Lung (tissue), 12 donors: Measurements from ENCODE around the gene CHRDL2. TPM values are rescaled to one million over a fixed set of nuclear protein-coding genes. Genes with fewer than 3 reads are reported as not detected.

Source experiments
- ATAC-seq: fragments of 200-7000 bp; cut with Tn5 transposase; one replicate; pipeline ENCODE4 v1.9.1; 2020; ENCODE audit warnings: moderate number of reproducible peaks; ENCODE audit not compliant: insufficient read depth, low FRiP score
- DNase-seq, 3 donors: peaks; one replicate each; pipeline ENCODE4 v3.0.0-alpha.2; 2013 to 2017
- H3K27ac ChIP-seq, 2 donors: one replicate each; pipeline ENCODE4 v1.5.1; 2013; ENCODE audit warnings: mild to moderate bottlenecking in 2 of 2, moderate library complexity in 2 of 2, control low read depth in 1 of 2, inconsistent platforms in 1 of 2, low read depth in 1 of 2, low read length in 1 of 2
- H3K27me3 ChIP-seq, 3 donors: one replicate each; pipeline ENCODE4 v1.5.1; 2013; ENCODE audit warnings: low read length in 2 of 3; ENCODE audit not compliant: control insufficient read depth in 3 of 3, insufficient read depth in 3 of 3
- H3K36me3 ChIP-seq, 4 donors: one replicate each; pipeline ENCODE4 v1.5.1; 2013; ENCODE audit warnings: low read length in 4 of 4, mild to moderate bottlenecking in 1 of 4, moderate library complexity in 1 of 4; ENCODE audit not compliant: control insufficient read depth in 4 of 4, insufficient read depth in 4 of 4
- H3K4me1 ChIP-seq, 5 donors: one replicate each; pipeline ENCODE4 v1.5.1; 2013; ENCODE audit warnings: low read length in 5 of 5, mild to moderate bottlenecking in 2 of 5, moderate library complexity in 1 of 5; ENCODE audit not compliant: control insufficient read depth in 5 of 5, insufficient read depth in 5 of 5
- H3K4me3 ChIP-seq: one replicate; pipeline ENCODE4 v1.5.1; 2013; ENCODE audit warnings: mild to moderate bottlenecking, control low read depth, moderate library complexity
- H3K9ac ChIP-seq, 2 donors: one replicate each; pipeline ENCODE4 v1.5.1; 2013; ENCODE audit warnings: low read length in 2 of 2, control low read depth in 1 of 2; ENCODE audit not compliant: insufficient read depth in 1 of 2
- H3K9me3 ChIP-seq, 4 donors: one replicate each; pipeline ENCODE4 v1.5.1; 2013; ENCODE audit warnings: low read length in 3 of 4, mild to moderate bottlenecking in 1 of 4, moderate library complexity in 1 of 4; ENCODE audit not compliant: control insufficient read depth in 4 of 4, insufficient read depth in 3 of 4
- WGBS, 2 donors: extraction: QIAGEN DNeasy Blood & Tissue Kit; methylation state at CpG; one replicate each; pipeline ENCODE4 v1.1.7; 2013; 5-methylcytosine and 5-hydroxymethylcytosine counted together
- polyA plus RNA-seq, 2 donors: library from polyadenylated mRNA; stranded (reverse); fragments of 200-250 nt; gene quantifications; one replicate each; pipeline ENCODE4 v1.2.1, GENCODE V29; 2013
- total RNA-seq, 2 donors: library from RNA; depleted of rRNA in 1 of 2; stranded (reverse); fragments of >200 nt in 1 of 2; gene quantifications; one replicate each; pipeline ENCODE4 v1.2.1, GENCODE V29; 2014 to 2021
- TF ChIP-seq, protein P1 (sequence below): IDR thresholded peaks from 2 replicates; pipeline ENCODE4 v1.5.1; 2012; ENCODE audit warnings: mild to moderate bottlenecking; ENCODE audit errors: control extremely low read depth, extremely low read depth
- donor health status: control.
- donor health status: control.
- donor health status: Bipolar disorder and iron deficiency.
- donor health status: healthy.
- donor health status: DM: yes; HTN: yes; CAD: no.

The CHRDL2 gene
- total and polyA plus RNA-seq, 4 donors, result 1.7 to 5.9 (median 4.8) TPM

DNA sequence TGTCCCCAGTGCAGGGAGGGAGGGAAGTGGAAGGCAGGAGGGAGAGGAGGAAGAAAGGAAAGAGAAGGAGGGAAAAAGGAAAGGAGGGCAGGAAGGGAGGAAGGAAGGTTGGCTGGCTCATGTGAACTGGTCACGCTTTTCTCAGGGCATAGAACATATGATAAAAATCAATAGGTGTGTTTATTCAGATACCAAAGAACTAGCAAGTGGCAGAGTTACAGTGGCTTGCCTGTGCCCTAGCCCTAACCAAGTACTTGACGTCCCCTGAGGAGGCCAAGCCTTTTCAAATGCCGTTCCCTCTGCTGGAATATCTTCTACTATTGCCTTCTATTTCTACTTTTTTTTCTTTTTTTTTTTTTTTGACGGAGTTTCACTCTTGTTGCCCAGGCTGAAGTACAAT lies 33.5 kb downstream of the CHRDL2 start:
- peak overlapping the region; percentile 64 to 76 for H3K27ac ChIP-seq
- ATAC-seq, result no peak
- H3K9me3 ChIP-seq, result no peaks in the 10 kb centered on the region
- H3K36me3 ChIP-seq, result no peaks in the 10 kb centered on the region
- TF ChIP-seq, protein P1, sequence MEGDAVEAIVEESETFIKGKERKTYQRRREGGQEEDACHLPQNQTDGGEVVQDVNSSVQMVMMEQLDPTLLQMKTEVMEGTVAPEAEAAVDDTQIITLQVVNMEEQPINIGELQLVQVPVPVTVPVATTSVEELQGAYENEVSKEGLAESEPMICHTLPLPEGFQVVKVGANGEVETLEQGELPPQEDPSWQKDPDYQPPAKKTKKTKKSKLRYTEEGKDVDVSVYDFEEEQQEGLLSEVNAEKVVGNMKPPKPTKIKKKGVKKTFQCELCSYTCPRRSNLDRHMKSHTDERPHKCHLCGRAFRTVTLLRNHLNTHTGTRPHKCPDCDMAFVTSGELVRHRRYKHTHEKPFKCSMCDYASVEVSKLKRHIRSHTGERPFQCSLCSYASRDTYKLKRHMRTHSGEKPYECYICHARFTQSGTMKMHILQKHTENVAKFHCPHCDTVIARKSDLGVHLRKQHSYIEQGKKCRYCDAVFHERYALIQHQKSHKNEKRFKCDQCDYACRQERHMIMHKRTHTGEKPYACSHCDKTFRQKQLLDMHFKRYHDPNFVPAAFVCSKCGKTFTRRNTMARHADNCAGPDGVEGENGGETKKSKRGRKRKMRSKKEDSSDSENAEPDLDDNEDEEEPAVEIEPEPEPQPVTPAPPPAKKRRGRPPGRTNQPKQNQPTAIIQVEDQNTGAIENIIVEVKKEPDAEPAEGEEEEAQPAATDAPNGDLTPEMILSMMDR, result no peak
- H3K4me3 ChIP-seq, result no peak overlapping the region
- no peak for DNase-seq
- WGBS, 2 donors, result 57 to 75% methylated on average over 4 of the region's 4 CpGs
- peaks cover 0 to 15% (median 0%) of the 10 kb centered on the region in 5 donors for H3K4me1 ChIP-seq
- H3K9ac ChIP-seq, result no peak overlapping the region
- H3K27me3 ChIP-seq, result peaks cover 0 to 3% (median 0%) of the 10 kb centered on the region in 3 donors

DNA sequence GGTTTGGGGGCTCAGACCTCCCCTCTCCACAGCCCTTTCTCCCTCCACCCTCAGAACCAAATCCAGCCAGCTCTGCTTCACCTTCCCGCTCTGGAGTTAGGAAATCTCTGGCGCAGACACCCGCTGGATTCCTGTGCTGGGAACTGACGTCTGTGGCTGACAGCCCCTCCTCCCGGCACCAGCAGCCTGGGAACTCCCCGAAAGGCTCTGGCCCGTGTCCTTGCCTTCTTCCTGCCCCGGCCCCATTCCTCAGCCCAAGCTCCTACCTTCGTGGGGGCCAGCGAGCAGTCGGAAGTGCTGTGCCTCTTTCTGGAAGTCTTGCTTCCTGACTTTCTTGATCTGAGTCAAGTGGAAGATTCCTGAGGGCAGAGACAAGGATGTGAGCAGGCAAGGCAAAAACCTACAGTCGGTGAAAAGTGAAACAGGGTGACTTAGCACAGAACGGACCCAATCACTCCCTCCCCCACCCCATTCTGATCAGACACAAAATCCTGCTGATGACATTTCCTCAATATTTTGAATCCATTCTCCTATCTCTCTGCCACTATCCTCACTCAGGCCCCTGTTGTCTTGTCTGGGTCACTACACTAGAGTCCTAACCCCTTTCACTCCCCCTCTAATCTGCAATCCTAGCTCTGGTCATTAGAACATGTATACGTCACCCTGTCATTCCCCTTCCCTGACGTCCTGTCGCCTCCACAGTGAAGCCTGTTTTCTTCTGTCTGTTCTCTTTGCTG lies 34.1 kb downstream of the CHRDL2 start:
- DNase-seq, result peak; percentile 68 to 72 (median 70)
- Histone ChIP-seq H3K4me3 (no peak overlapping the region), H3K9ac (no peak overlapping the region), H3K36me3 (no peaks in the 10 kb centered on the region), H3K27me3 (peaks cover 0 to 3% (median 0%) of the 10 kb centered on the region in 3 donors), H3K4me1 (peaks cover 0 to 15% (median 0%) of the 10 kb centered on the region in 5 donors), H3K27ac (peak overlapping the region; percentile 64 to 76), H3K9me3 (no peaks in the 10 kb centered on the region)
- ATAC-seq, result peak; percentile 87
- 21 to 31% methylated on average over 16 of the region's 16 CpGs for WGBS, 2 donors
- TF ChIP-seq, protein P1, result no peak

DNA sequence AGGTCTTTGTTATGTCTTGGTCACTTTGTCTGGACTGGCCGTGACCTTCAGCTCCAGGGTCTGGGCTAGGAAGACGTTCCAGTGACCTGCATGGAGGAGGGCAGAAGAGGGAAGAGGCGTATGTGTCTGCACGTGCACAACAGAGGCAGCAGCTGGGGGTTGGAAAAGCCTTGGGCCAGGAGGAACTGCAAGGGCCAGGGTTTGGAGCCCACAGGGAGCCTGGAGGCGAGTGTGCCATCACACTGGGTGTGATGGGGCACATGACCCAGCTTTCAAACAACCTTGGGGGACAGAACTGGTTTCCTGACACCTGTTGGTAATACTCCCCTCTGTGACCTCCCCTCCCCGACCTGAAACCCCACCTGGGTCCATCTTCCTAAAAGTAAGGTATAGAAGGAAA lies 34.7 kb downstream of the CHRDL2 start:
- DNase-seq (no peak), ATAC-seq (no peak)
- 65 to 66% methylated on average over 6 of the region's 6 CpGs for WGBS, 2 donors
- peaks cover 0 to 15% (median 0%) of the 10 kb centered on the region in 5 donors for H3K4me1 ChIP-seq
- peak overlapping the region; percentile 64 to 76 for H3K27ac ChIP-seq
- H3K4me3 ChIP-seq, result no peak overlapping the region
- TF ChIP-seq, protein P1, result no peak
- H3K9me3 ChIP-seq, result no peaks in the 10 kb centered on the region
- no peaks in the 10 kb centered on the region for H3K36me3 ChIP-seq
- H3K27me3 ChIP-seq, result peaks cover 0 to 3% (median 0%) of the 10 kb centered on the region in 3 donors
- H3K9ac ChIP-seq, result no peak overlapping the region
